ENCODE results near the gene KIF22. TPM values are rescaled to one million over a fixed set of nuclear protein-coding genes. Genes with fewer than 3 reads are reported as not detected.
A peak's percentile ranks its signal among the peaks of the same experiment; 100 is the strongest.

Gene KIF22
- 75.9 and 76.3 TPM in 2 replicates for polyA plus RNA-seq (2013)

DNA sequence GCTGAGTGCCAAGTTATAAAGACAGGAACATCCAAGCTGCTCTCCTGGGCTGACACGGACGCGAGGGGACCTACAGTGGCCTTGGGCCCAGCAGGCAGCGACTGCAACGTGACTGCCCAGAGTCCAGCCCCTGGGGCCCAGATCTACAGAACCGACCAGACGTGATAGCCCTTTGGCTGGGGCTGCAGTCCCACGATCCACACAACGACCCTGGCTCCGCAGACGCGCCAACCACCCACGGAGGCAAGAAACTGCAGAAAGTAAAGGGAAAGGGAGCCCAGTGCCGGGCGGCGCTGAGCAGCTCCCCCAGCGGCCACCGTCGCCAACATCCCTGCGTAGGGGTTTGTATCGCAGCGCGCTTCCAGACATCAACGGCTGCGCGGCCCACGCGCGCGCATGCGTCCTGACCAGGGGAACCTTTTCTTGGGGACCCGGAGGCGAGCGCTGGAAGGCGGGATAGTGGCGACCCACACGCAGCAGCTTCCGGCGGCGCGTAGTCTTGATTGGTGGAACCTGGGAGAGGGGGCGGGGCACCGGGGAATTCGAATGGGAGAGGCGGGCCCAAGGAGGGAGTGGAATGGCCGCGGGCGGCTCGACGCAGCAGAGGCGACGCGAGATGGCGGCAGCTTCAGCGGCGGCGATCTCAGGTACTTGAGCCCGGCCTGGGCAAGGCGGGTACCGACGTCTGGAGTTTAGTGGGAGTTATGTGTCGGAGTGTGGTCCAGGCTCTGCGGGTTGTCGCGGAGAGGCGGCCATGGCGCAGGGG lies at the start of gene KIF22:
Gene KIF22, plus strand, starts transcription at position 569 of the 766 bp plus-strand sequence. Its CDS starts 9 bp downstream, at position 578.
- Histone ChIP-seq H3K23ac (ENCODE audit: low read length) (no peak within 1 kb of the TSS), H3K4me1 (ENCODE audit: control insufficient read depth in 1 of 2, insufficient read depth in 2 of 2, low read length in 2 of 2) (peaks cover 11 to 19% of the 10 kb centered on the region in 2 experiments), H3K4ac (ENCODE audit: low read depth, low read length) (peak within 1 kb of the TSS; percentile 81), H4K8ac (ENCODE audit: low read depth, low read length) (peak within 1 kb of the TSS; percentile 99), H3K79me1 (ENCODE audit: low read length) (peaks cover 11% of the 10 kb centered on the region), H3K9ac (ENCODE audit: low read length) (peak within 1 kb of the TSS; percentile 92), H3K18ac (ENCODE audit: low read length) (peak within 1 kb of the TSS; percentile 87), H4K91ac (ENCODE audit: low read depth, low read length) (peak within 1 kb of the TSS; percentile 92), H2AK5ac (ENCODE audit: low read length) (peak within 1 kb of the TSS; percentile 26), H2BK120ac (ENCODE audit: insufficient read depth, low read length, poor library complexity) (peak within 1 kb of the TSS; percentile 73), H3K36me3 (ENCODE audit: control insufficient read depth in 1 of 2, insufficient read depth in 2 of 2, low read length in 2 of 2) (peaks cover 0 to 6% of the 10 kb centered on the region in 2 experiments), H2BK5ac (ENCODE audit: low read depth, low read length, poor library complexity) (peak within 1 kb of the TSS; percentile 75), H2AFZ (ENCODE audit: insufficient read depth, low read length, poor library complexity) (peak within 1 kb of the TSS; percentile 93), H3K4me2 (ENCODE audit: low read length) (peak within 1 kb of the TSS; percentile 81), H3K14ac (ENCODE audit: low read length) (peak within 1 kb of the TSS; percentile 96), H2BK12ac (ENCODE audit: low read length) (peak within 1 kb of the TSS; percentile 29), H3K27ac (ENCODE audit: low read depth, low read length) (peak within 1 kb of the TSS; percentile 73), H3K9me3 (ENCODE audit: insufficient read depth, low read depth, low read length) (no peaks in the 10 kb centered on the region), H3K27me3 (ENCODE audit: insufficient read depth, low read length) (no peaks in the 10 kb centered on the region), H4K12ac (ENCODE audit: low read depth, low read length) (peak within 1 kb of the TSS; percentile 89), H3K79me2 (ENCODE audit: control insufficient read depth, insufficient read depth, low read length, poor library complexity) (peaks cover 26% of the 10 kb centered on the region), H3K4me3 (ENCODE audit: low read depth, low read length) (peak within 1 kb of the TSS; percentile 99)
- WGBS (ENCODE audit: extremely low coverage, insufficient coverage, insufficient read length): no CpG with 5 or more reads among the region's 67 CpGs
- DNase-seq: peak; percentile 99 to 100

GRCh38 chr16:29742683-29743275 lies 47.8 kb upstream of the KIF22 start:
- WGBS (ENCODE audit: extremely low coverage, insufficient coverage, insufficient read length): no CpG with 5 or more reads among the region's 7 CpGs
- no peaks in the 10 kb centered on the region for H3K9me3 ChIP-seq (ENCODE audit: insufficient read depth, low read depth, low read length)

DNA sequence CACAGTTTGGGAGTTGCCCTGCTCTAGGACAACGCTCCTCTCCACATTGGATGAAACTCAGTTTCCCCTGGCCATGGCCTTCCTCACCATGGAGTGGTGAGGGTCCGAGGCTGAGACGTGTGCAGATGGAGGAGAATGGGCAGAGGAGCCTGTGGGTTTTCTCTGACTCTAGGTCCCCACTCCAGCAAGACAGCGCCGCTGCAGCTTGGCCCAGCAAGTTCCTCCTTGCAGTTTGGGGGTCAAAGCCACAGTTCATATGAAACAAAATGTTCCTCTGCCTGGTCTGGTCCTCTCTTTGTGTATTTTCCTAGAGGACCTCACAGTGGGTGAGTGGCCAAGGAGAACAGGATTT lies 47.1 kb upstream of the KIF22 start:
- Histone ChIP-seq H2AFZ (ENCODE audit: insufficient read depth, low read length, poor library complexity) (no peak overlapping the region), H2BK5ac (ENCODE audit: low read depth, low read length, poor library complexity) (no peak overlapping the region), H3K4me2 (ENCODE audit: low read length) (no peak overlapping the region), H4K12ac (ENCODE audit: low read depth, low read length) (no peak overlapping the region), H4K8ac (ENCODE audit: low read depth, low read length) (no peak overlapping the region), H3K79me2 (ENCODE audit: control insufficient read depth, insufficient read depth, low read length, poor library complexity) (no peaks in the 10 kb centered on the region), H2BK12ac (ENCODE audit: low read length) (no peak overlapping the region), H3K4me3 (ENCODE audit: low read depth, low read length) (no peak overlapping the region), H3K9me3 (ENCODE audit: insufficient read depth, low read depth, low read length) (peaks cover 5% of the 10 kb centered on the region), H4K91ac (ENCODE audit: low read depth, low read length) (no peak overlapping the region), H3K27ac (ENCODE audit: low read depth, low read length) (no peak overlapping the region), H3K4me1 (ENCODE audit: control insufficient read depth in 1 of 2, insufficient read depth in 2 of 2, low read length in 2 of 2) (peaks cover 0 to 2% of the 10 kb centered on the region in 2 experiments), H3K14ac (ENCODE audit: low read length) (no peak overlapping the region), H3K23ac (ENCODE audit: low read length) (no peak overlapping the region), H3K4ac (ENCODE audit: low read depth, low read length) (no peak overlapping the region), H2BK120ac (ENCODE audit: insufficient read depth, low read length, poor library complexity) (no peak overlapping the region), H3K79me1 (ENCODE audit: low read length) (no peaks in the 10 kb centered on the region), H3K18ac (ENCODE audit: low read length) (no peak overlapping the region), H3K36me3 (ENCODE audit: control insufficient read depth in 1 of 2, insufficient read depth in 2 of 2, low read length in 2 of 2) (no peaks in the 10 kb centered on the region), H3K9ac (ENCODE audit: low read length) (no peak overlapping the region), H3K27me3 (ENCODE audit: insufficient read depth, low read length) (no peaks in the 10 kb centered on the region), H2AK5ac (ENCODE audit: low read length) (no peak overlapping the region)
- DNase-seq: no peak
- no CpG with 5 or more reads among the region's 5 CpGs for WGBS (ENCODE audit: extremely low coverage, insufficient coverage, insufficient read length)

More at GRCh38 chr16:29742683-29743275, 47.8 kb upstream of the KIF22 start:
- H3K4ac ChIP-seq (ENCODE audit: low read depth, low read length): no peak overlapping the region
- no peak overlapping the region for H2BK12ac ChIP-seq (ENCODE audit: low read length)
- no peak overlapping the region for H3K27ac ChIP-seq (ENCODE audit: low read depth, low read length)
- H3K9ac ChIP-seq (ENCODE audit: low read length): no peak overlapping the region
- no peak overlapping the region for H3K4me2 ChIP-seq (ENCODE audit: low read length)
- DNase-seq: no peak
- H3K79me1 ChIP-seq (ENCODE audit: low read length): no peaks in the 10 kb centered on the region
- no peak overlapping the region for H3K4me3 ChIP-seq (ENCODE audit: low read depth, low read length)
- H2AK5ac ChIP-seq (ENCODE audit: low read length): no peak overlapping the region
- peaks cover 0 to 2% of the 10 kb centered on the region in 2 experiments for H3K4me1 ChIP-seq (ENCODE audit: control insufficient read depth in 1 of 2, insufficient read depth in 2 of 2, low read length in 2 of 2)
- no peak overlapping the region for H3K14ac ChIP-seq (ENCODE audit: low read length)
- H2AFZ ChIP-seq (ENCODE audit: insufficient read depth, low read length, poor library complexity): no peak overlapping the region
- no peaks in the 10 kb centered on the region for H3K79me2 ChIP-seq (ENCODE audit: control insufficient read depth, insufficient read depth, low read length, poor library complexity)
- H4K12ac ChIP-seq (ENCODE audit: low read depth, low read length): no peak overlapping the region
- H3K36me3 ChIP-seq (ENCODE audit: control insufficient read depth in 1 of 2, insufficient read depth in 2 of 2, low read length in 2 of 2): no peaks in the 10 kb centered on the region
- no peak overlapping the region for H2BK120ac ChIP-seq (ENCODE audit: insufficient read depth, low read length, poor library complexity)
- H3K23ac ChIP-seq (ENCODE audit: low read length): no peak overlapping the region
- H3K18ac ChIP-seq (ENCODE audit: low read length): no peak overlapping the region
- no peak overlapping the region for H4K91ac ChIP-seq (ENCODE audit: low read depth, low read length)
- no peak overlapping the region for H4K8ac ChIP-seq (ENCODE audit: low read depth, low read length)
- no peaks in the 10 kb centered on the region for H3K27me3 ChIP-seq (ENCODE audit: insufficient read depth, low read length)
- no peak overlapping the region for H2BK5ac ChIP-seq (ENCODE audit: low read depth, low read length, poor library complexity)

DNA sequence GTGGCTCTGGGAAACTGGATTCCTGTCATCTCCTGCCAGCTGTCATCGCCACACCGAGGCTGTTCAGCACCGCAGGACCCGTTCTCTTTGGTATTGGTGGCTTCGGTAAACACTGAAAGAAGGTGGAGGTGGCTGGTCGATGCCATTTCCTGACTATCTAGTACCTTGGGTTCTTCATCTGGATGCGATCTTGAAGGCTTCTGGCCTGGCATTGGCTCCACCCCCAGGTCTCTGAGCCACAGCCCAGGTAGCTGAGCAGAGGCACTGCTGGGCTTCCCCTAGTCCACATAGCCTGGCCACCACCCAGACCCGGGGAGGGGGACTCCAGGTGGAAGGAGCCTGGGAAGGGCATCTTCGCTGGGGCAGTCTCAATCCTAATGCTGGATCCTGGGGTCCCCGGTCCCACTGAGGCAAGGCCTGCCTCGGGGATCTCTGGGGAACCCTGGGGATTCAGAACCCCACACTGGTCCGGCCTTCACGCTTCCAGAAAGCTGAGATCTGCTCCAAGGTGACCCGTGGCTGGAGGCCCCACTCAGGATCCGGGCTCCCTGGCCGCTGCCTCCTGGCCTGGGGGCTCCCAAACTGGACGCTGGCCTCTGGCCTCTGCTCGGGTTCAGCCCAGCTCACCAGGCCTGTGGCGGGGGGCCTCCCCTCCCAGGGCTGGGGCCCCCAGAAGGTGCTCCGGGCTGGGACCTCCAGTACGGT lies 46.6 kb upstream of the KIF22 start:
- Histone ChIP-seq H2BK120ac (ENCODE audit: insufficient read depth, low read length, poor library complexity) (no peak overlapping the region), H3K9ac (ENCODE audit: low read length) (no peak overlapping the region)
- DNase-seq: no peak

More for the DNA sequence above, 46.6 kb upstream of the KIF22 start:
- Histone ChIP-seq H4K91ac (ENCODE audit: low read depth, low read length) (no peak overlapping the region), H3K23ac (ENCODE audit: low read length) (no peak overlapping the region), H3K9me3 (ENCODE audit: insufficient read depth, low read depth, low read length) (peaks cover 5% of the 10 kb centered on the region), H2AK5ac (ENCODE audit: low read length) (no peak overlapping the region), H3K4me3 (ENCODE audit: low read depth, low read length) (no peak overlapping the region), H3K27ac (ENCODE audit: low read depth, low read length) (no peak overlapping the region), H3K18ac (ENCODE audit: low read length) (no peak overlapping the region), H4K8ac (ENCODE audit: low read depth, low read length) (no peak overlapping the region), H3K14ac (ENCODE audit: low read length) (no peak overlapping the region), H3K4me1 (ENCODE audit: control insufficient read depth in 1 of 2, insufficient read depth in 2 of 2, low read length in 2 of 2) (peaks cover 0 to 2% of the 10 kb centered on the region in 2 experiments), H2BK12ac (ENCODE audit: low read length) (no peak overlapping the region), H2BK5ac (ENCODE audit: low read depth, low read length, poor library complexity) (no peak overlapping the region), H3K4me2 (ENCODE audit: low read length) (no peak overlapping the region), H3K36me3 (ENCODE audit: control insufficient read depth in 1 of 2, insufficient read depth in 2 of 2, low read length in 2 of 2) (no peaks in the 10 kb centered on the region), H2AFZ (ENCODE audit: insufficient read depth, low read length, poor library complexity) (no peak overlapping the region), H3K79me2 (ENCODE audit: control insufficient read depth, insufficient read depth, low read length, poor library complexity) (no peaks in the 10 kb centered on the region), H3K27me3 (ENCODE audit: insufficient read depth, low read length) (no peaks in the 10 kb centered on the region), H3K79me1 (ENCODE audit: low read length) (no peaks in the 10 kb centered on the region), H4K12ac (ENCODE audit: low read depth, low read length) (no peak overlapping the region), H3K4ac (ENCODE audit: low read depth, low read length) (no peak overlapping the region)
- WGBS (ENCODE audit: extremely low coverage, insufficient coverage, insufficient read length): no CpG with 5 or more reads among the region's 21 CpGs

All from trophoblast cell (in vitro differentiated cells and primary cell).